K562 (cell line): ENCODE data around the gene IFT122. TPM values are rescaled to one million over a fixed set of nuclear protein-coding genes. Genes with fewer than 3 reads are reported as not detected.

Experiments used
- ATAC-seq: fragments of 200-7000 bp; cut with Tn5 transposase; 3 replicates; pipeline ENCODE4 v1.9.1; 2020; ENCODE audit warnings: moderate library complexity
- BruUV-seq: library from RNA; stranded (reverse); fragments of 400-500 nt; replicated peaks from 2 replicates; lab custom pipeline; 2021; lab: Mats Ljungman, UMichigan
- CTCF ChIA-PET: fragments of 300-600 bp; formaldehyde crosslinking; extraction: SDS; loops from one replicate; lab custom pipeline; 2021; ENCODE audit warnings: low intra/inter-chr PET ratio; lab: Yijun Ruan, JAX
- POLR2A ChIA-PET: fragments of 300-600, 350-650 bp; sonication (Branson Sonifier 250); formaldehyde crosslinking; extraction: SDS; loops from one replicate; lab custom pipeline; 2021; ENCODE audit warnings: antibody characterized with exemption, inconsistent platforms; lab: Yijun Ruan, JAX
- DNase-seq, 4 experiments: peaks; one replicate each; pipeline versions ENCODE4 v3.0.0 to v3.0.0-alpha.2; 2011 to 2018; ENCODE audit warnings: low spot score in 3 of 4, mixed read lengths in 3 of 4; ENCODE audit errors: extremely low read depth in 1 of 4
- FAIRE-seq: peaks from 2 replicates; lab custom pipeline; 2011; peaks lifted over from hg19 to GRCh38; lab: Jason Lieb, UNC
- H2AFZ ChIP-seq: 2 replicates; pipeline ENCODE4 v1.6.0; 2011; ENCODE audit warnings: low read depth, low read length, control low read depth, inconsistent platforms
- H3K27ac ChIP-seq: fragments of 200-600 bp; 3 replicates; pipeline ENCODE4 v1.8.0; 2011; ENCODE audit warnings: low read depth, mild to moderate bottlenecking, control low read depth, inconsistent platforms, low read length, moderate library complexity, mixed read lengths; ENCODE audit errors: extremely low read depth
- H3K27me3 ChIP-seq, 2 experiments: fragments of 300-600 bp in 1 of 2; 2 replicates in 1 of 2; 3 replicates in 1 of 2; pipeline versions ENCODE4 v1.6.0 to v1.8.0; 2011; ENCODE audit warnings: inconsistent platforms in 2 of 2, low read length in 2 of 2, mild to moderate bottlenecking in 1 of 2, mixed read lengths in 1 of 2, moderate library complexity in 1 of 2; ENCODE audit not compliant: control insufficient read depth in 2 of 2, insufficient read depth in 2 of 2
- H3K36me3 ChIP-seq: fragments of 300-600 bp; 3 replicates; pipeline ENCODE4 v1.8.0; 2011; ENCODE audit warnings: mild to moderate bottlenecking, low read length, inconsistent platforms; ENCODE audit not compliant: control insufficient read depth, insufficient read depth
- H3K4me1 ChIP-seq, 2 experiments: fragments of 200-600 bp in 1 of 2; replicated peaks in 1 of 2; 2 replicates in 1 of 2; 3 replicates in 1 of 2; pipeline versions ENCODE4 v1.5.1 to v1.8.0; 2011; ENCODE audit warnings: inconsistent platforms in 2 of 2, low read length in 2 of 2, mild to moderate bottlenecking in 1 of 2, mixed read lengths in 1 of 2, moderate library complexity in 1 of 2; ENCODE audit not compliant: control insufficient read depth in 2 of 2, insufficient read depth in 2 of 2
- H3K4me2 ChIP-seq: 2 replicates; pipeline ENCODE4 v1.6.1; 2011; ENCODE audit warnings: low read length, control low read depth, inconsistent platforms, mixed read lengths; ENCODE audit not compliant: insufficient read depth
- H3K4me3 ChIP-seq: fragments of 200-600 bp; sonication (generic), shearing (Covaris generic); 2 replicates; pipeline ENCODE4 v1.5.1; 2016; ENCODE audit warnings: control low read depth, inconsistent platforms
- H3K79me2 ChIP-seq: fragments of 200-600 bp; 3 replicates; pipeline ENCODE4 v1.8.0; 2011; ENCODE audit warnings: low read length, inconsistent platforms; ENCODE audit not compliant: control insufficient read depth, insufficient read depth
- H3K9ac ChIP-seq, 2 experiments: 2 replicates each; pipeline versions ENCODE4 v1.6.0 to v1.6.1; 2011; ENCODE audit warnings: low read depth in 2 of 2, low read length in 2 of 2, control low read depth in 1 of 2, inconsistent platforms in 1 of 2, mild to moderate bottlenecking in 1 of 2, mixed read lengths in 1 of 2; ENCODE audit not compliant: insufficient read depth in 1 of 2
- H3K9me1 ChIP-seq: one replicate; pipeline ENCODE4 v1.6.0; 2011; ENCODE audit warnings: inconsistent platforms, mild to moderate bottlenecking, low read length, moderate library complexity; ENCODE audit not compliant: control insufficient read depth, insufficient read depth
- H3K9me3 ChIP-seq: replicated peaks from 2 replicates; pipeline ENCODE4 v1.5.1; 2011; ENCODE audit warnings: low read depth, low read length, inconsistent platforms; ENCODE audit not compliant: control insufficient read depth, insufficient read depth
- H4K20me1 ChIP-seq: replicated peaks from 2 replicates; pipeline ENCODE4 v1.6.1; 2011; ENCODE audit warnings: low read length, inconsistent platforms, mixed read lengths; ENCODE audit not compliant: control insufficient read depth, insufficient read depth
- CBX3 ChIP-seq, 2 experiments: IDR thresholded peaks; 1 replicate in 1 of 2; 2 replicates in 1 of 2; pipeline ENCODE4 v1.6.1; 2012; ENCODE audit warnings: inconsistent platforms in 2 of 2, low read length in 2 of 2, borderline replicate concordance in 1 of 2, control low read depth in 1 of 2
- CTBP1 ChIP-seq: fragments of 450-650 bp; IDR thresholded peaks from 2 replicates; pipeline ENCODE4 v1.6.1; 2016; ENCODE audit warnings: borderline replicate concordance
- ERF ChIP-seq: fragments of 450-650 bp; formaldehyde crosslinking; IDR thresholded peaks from 2 replicates; pipeline ENCODE4 v1.4.0; 2020; ENCODE audit warnings: mild to moderate bottlenecking, mixed read lengths
- ESRRB ChIP-seq: fragments of 250-450 bp; sonication (Bioruptor Pico); IDR thresholded peaks from 2 replicates; pipeline ENCODE4 v1.5.0; 2020; ENCODE audit warnings: mild to moderate bottlenecking, moderate library complexity, borderline replicate concordance
- FOXJ2 ChIP-seq: fragments of 200-800 bp; sonication (Bioruptor generic); IDR thresholded peaks from 2 replicates; pipeline ENCODE4 v1.6.1; 2016; ENCODE audit warnings: missing genetic modification characterization, missing compliant biosample characterization
- KAT7 ChIP-seq: sonication (generic); formaldehyde crosslinking; IDR thresholded peaks from 2 replicates; pipeline ENCODE4 v1.8.0; 2022; ENCODE audit warnings: missing genetic modification reagents, mild to moderate bottlenecking, borderline replicate concordance
- SP2 ChIP-seq: IDR thresholded peaks from 2 replicates; pipeline ENCODE4 v1.6.1; 2011; ENCODE audit warnings: mild to moderate bottlenecking, low read depth, low read length, moderate library complexity; ENCODE audit not compliant: poor library complexity, severe bottlenecking; ENCODE audit errors: extremely low read depth
- TCF7 ChIP-seq: sonication (generic); IDR thresholded peaks from 2 replicates; pipeline ENCODE4 v1.6.1; 2016; ENCODE audit warnings: antibody characterized with exemption, borderline replicate concordance
- ZKSCAN3 ChIP-seq: fragments of 250-450 bp; sonication (Bioruptor Pico); IDR thresholded peaks from 2 replicates; pipeline ENCODE4 v1.4.0; 2020
- ZNF143 ChIP-seq: sonication (generic); formaldehyde crosslinking; IDR thresholded peaks from 2 replicates; pipeline ENCODE4 v1.9.0; 2022; ENCODE audit warnings: mild to moderate bottlenecking, missing genetic modification reagents
- ZNF354B ChIP-seq: fragments of 250-450 bp; sonication (Bioruptor Pico); IDR thresholded peaks from 2 replicates; pipeline ENCODE4 v1.4.0; 2020
- ZNF76 ChIP-seq: fragments of 250-450 bp; sonication (Bioruptor Pico); IDR thresholded peaks from 2 replicates; pipeline ENCODE4 v1.4.0; 2020; ENCODE audit warnings: mild to moderate bottlenecking, moderate library complexity, borderline replicate concordance
- WGBS: fragments of 100-300 bp; shearing (Covaris generic); methylation state at CpG from one replicate; pipeline ENCODE4 v1.1.6; 2016; ENCODE audit warnings: low coverage, mixed read lengths; ENCODE audit not compliant: insufficient coverage; ENCODE audit errors: missing lambda C conversion rate; 5-methylcytosine and 5-hydroxymethylcytosine counted together
- in situ Hi-C: fragments of 300-500 bp; cut with MboI; formaldehyde crosslinking; loops from 4 replicates; pipeline ENCODE4 v1.15.0; 2018; ENCODE audit warnings: inconsistent platforms, mixed read lengths
- intact Hi-C: fragments of 100-400 bp; cut with micrococcal nuclease; formaldehyde crosslinking; loops from 2 replicates; pipeline ENCODE4 v1.14.2; 2022
- polyA plus RNA-seq, 8 experiments: library from polyadenylated mRNA; depleted of rRNA in 4 of 8; stranded (reverse) in 5 of 8; unstranded in 3 of 8; fragments of >200 nt; fragmentation: Nextera tagmentation in 2 of 8; fragmentation: Illumina TruSeq in 1 of 8; extraction: Ambion mirVana in 2 of 8; extraction: Trizol in 1 of 8; gene quantifications; 2 replicates each; pipeline versions ENCODE4 v1.2.1 to v1.2.3, GENCODE V29; 2011 to 2014; ENCODE audit warnings: inconsistent platforms in 1 of 8, missing spikeins in 1 of 8
- total RNA-seq, 7 experiments: library from RNA; depleted of rRNA in 6 of 7; stranded (reverse); fragments of >200 nt in 6 of 7; fragmentation: Illumina TruSeq in 2 of 7; extraction: Trizol in 2 of 7; gene quantifications; 2 replicates each; pipeline versions ENCODE4 v1.2.1 to v1.2.3, GENCODE V29; 2011 to 2021; ENCODE audit warnings: low replicate concordance in 1 of 7
- TF ChIP-seq, protein P1 (sequence below): sonication (generic); formaldehyde crosslinking; IDR thresholded peaks from 2 replicates; pipeline ENCODE4 v1.8.1; 2023; ENCODE audit warnings: mild to moderate bottlenecking, missing genetic modification reagents, moderate library complexity
- TF ChIP-seq, protein P2 (sequence below), 2 experiments: fragments of 450-650 bp in 1 of 2; sonication (generic) in 1 of 2; formaldehyde crosslinking; conservative IDR thresholded peaks; 2 replicates each; pipeline versions ENCODE4 v1.4.0 to v1.8.1; 2020 to 2022; ENCODE audit warnings: mild to moderate bottlenecking in 1 of 2, missing genetic modification reagents in 1 of 2
- TF ChIP-seq, protein P3 (sequence below): fragments of 250-450 bp; sonication (Bioruptor Pico); IDR thresholded peaks from 2 replicates; pipeline ENCODE4 v1.4.0; 2020; ENCODE audit warnings: borderline replicate concordance

IFT122 gene
- total and polyA plus RNA-seq, 9 of the 15 experiments (the other 6 are each of a cell fraction or from before 2014, with no cell fraction given), result 2.4 to 11.5 (median 7.7) TPM

DNA sequence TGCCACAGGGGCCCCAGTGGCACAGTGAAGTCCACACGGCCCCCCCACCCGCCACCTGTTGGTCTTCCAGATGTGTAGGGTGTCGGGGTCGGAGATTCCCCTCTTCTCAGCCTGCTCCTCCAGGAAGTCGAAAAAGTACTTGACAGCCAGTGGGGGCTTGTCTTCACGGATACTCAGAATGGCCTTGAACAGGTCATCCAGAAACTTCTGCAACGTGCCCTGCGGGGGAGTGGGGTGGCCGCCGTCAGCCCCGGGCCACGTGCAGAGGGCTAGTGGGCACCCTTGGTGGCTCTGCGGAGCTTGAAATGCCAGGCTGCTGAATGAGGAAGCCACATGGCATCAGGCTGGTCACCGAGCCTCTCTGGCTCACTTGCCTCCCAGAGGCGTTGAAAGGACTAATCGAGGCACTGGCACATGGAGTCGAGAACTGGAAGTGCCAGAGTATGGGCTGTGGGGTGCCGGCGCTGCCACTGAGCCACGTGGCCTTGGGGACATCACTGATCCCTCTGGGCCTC lies 119.6 kb downstream of the IFT122 start:
- FAIRE-seq (no peak), ATAC-seq (no peak), DNase-seq (no peak)
- peaks cover 29% of the 10 kb centered on the region; the same call in 1 of the 3 replicates for H3K36me3 ChIP-seq
- H4K20me1 ChIP-seq, result no peaks in the 10 kb centered on the region
- CTCF ChIA-PET, result no interaction called here
- H3K4me1 ChIP-seq, result peaks cover 0 to 46% of the 10 kb centered on the region in 2 experiments; a peak in 3 of 5 replicates
- H3K9me3 ChIP-seq, result no peaks in the 10 kb centered on the region
- TF ChIP-seq, protein P1, sequence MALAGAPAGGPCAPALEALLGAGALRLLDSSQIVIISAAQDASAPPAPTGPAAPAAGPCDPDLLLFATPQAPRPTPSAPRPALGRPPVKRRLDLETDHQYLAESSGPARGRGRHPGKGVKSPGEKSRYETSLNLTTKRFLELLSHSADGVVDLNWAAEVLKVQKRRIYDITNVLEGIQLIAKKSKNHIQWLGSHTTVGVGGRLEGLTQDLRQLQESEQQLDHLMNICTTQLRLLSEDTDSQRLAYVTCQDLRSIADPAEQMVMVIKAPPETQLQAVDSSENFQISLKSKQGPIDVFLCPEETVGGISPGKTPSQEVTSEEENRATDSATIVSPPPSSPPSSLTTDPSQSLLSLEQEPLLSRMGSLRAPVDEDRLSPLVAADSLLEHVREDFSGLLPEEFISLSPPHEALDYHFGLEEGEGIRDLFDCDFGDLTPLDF (CRISPR knock-in tag), result no peak
- TF ChIP-seq ERF (CRISPR knock-in tag) (no peak), CTBP1 (no peak), ZNF76 (CRISPR knock-in tag) (no peak), TCF7 (no peak), KAT7 (no peak), ZNF143 (CRISPR knock-in tag) (no peak), ZKSCAN3 (CRISPR knock-in tag) (no peak), ZNF354B (CRISPR knock-in tag) (no peak), ESRRB (CRISPR knock-in tag) (no peak), FOXJ2 (tag) (no peak), SP2 (no peak), CBX3 (IDR thresholded peaks at IDR 0.05; ENCODE audit: borderline replicate concordance in 1 of 2, low read length in 2 of 2) (no peak)
- TF ChIP-seq, protein P2, sequence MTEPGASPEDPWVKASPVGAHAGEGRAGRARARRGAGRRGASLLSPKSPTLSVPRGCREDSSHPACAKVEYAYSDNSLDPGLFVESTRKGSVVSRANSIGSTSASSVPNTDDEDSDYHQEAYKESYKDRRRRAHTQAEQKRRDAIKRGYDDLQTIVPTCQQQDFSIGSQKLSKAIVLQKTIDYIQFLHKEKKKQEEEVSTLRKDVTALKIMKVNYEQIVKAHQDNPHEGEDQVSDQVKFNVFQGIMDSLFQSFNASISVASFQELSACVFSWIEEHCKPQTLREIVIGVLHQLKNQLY (CRISPR knock-in tag; conservative IDR thresholded peaks at IDR 0.05), result no peak
- TF ChIP-seq, protein P3, sequence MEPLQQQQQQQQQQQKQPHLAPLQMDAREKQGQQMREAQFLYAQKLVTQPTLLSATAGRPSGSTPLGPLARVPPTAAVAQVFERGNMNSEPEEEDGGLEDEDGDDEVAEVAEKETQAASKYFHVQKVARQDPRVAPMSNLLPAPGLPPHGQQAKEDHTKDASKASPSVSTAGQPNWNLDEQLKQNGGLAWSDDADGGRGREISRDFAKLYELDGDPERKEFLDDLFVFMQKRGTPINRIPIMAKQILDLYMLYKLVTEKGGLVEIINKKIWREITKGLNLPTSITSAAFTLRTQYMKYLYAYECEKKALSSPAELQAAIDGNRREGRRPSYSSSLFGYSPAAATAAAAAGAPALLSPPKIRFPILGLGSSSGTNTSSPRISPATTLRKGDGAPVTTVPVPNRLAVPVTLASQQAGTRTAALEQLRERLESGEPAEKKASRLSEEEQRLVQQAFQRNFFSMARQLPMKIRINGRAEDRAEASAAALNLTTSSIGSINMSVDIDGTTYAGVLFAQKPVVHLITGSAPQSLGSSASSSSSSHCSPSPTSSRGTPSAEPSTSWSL, result no peak
- POLR2A ChIA-PET, result no interaction called here
- no peak overlapping the region for H3K4me2 ChIP-seq
- no peak overlapping the region for H3K27ac ChIP-seq
- no peaks in the 10 kb centered on the region for H3K27me3 ChIP-seq
- H3K4me3 ChIP-seq, result no peak overlapping the region
- no peaks in the 10 kb centered on the region for H3K79me2 ChIP-seq
- 86% methylated on average over 10 of the region's 20 CpGs for WGBS
- no TSS peak for BruUV-seq
- H3K9ac ChIP-seq, result 0 out of 4 replicates have a peak overlapping the region, but pooled peaks of 1 of the 2 experiments have one; percentile 17
- no peaks in the 10 kb centered on the region for H3K9me1 ChIP-seq
- intact Hi-C loops (no loop called here), in situ Hi-C loops (no loop called here)
- no peak overlapping the region for H2AFZ ChIP-seq
